ENCODE measurements around the gene C20orf96.
"Not testable (repeated sequence)": the region's sequence is repeated elsewhere in the genome, so short reads cannot be mapped to it uniquely, and the experiment has no call there.

The C20orf96 gene, protein sequence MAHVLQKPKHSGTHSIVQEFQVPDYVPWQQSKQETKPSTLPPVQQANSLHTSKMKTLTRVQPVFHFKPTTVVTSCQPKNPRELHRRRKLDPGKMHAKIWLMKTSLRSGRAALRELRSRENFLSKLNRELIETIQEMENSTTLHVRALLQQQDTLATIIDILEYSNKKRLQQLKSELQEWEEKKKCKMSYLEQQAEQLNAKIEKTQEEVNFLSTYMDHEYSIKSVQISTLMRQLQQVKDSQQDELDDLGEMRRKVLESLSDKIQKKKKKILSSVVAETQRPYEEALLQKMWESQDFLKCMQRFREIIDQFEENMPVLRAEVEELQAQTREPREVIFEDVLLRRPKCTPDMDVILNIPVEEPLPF

DNA sequence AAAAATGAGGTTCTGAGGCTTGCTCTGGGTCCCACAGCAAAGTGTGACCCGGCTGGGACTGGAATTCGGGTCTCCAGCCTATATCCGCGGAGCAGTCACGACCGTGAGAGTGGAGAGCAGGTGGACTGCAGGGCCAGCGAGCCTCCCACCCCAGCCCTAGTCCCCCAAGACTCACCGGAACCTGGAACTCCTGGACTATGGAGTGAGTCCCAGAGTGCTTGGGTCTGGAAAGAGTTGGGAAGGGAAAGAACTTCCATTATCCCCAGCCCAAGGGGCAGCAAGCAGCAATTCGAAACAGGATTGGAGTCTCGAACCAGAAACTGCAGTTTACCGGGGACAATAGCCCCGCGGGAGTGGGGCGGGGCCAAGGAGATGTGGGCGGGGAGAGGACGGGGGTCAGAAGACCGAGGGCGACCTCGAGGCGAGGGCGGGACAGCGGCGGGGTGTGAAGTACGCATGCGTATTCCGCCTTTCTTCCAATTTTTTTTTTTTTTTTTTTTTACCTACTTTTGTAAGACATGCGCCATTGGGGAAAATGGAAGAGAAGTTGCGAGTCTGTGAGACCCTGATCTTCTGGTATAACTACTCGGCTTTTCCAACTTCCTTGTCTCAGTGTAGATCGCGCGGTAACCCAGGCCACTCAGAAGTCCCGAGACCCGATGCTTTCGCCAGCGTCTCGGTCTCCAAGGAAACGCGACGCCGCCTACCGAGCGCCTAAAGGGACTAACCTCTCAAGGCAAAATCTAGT lies at the start of gene C20orf96:
C20orf96 (minus strand) TSS at position 667 of the 748 bp plus-strand sequence; CDS start at position 527, 140 bp downstream.
- peak; percentile 87 to 91 for DNase-seq

DNA sequence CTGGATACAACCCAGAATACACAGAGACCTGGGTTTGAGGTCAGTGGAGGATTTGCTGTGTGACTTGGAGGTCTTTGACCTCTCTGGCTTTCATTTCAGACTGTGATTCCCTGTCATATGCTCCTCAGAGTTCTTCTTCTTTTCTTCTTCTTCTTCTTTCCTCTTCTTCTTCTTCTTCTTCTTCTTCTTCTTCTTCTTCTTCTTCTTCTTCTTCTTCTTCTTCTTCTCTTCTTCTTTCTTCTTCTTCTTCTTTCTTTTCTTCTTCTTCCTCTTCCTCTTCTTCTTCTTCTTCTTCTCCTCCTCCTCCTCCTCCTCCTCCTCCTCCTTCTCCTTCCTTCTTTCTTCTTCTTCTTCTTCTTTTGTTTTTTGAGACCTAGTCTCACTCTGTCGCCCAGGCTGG lies 45.5 kb upstream of the C20orf96 start:
- not testable (repeated sequence) for DNase-seq

DNA sequence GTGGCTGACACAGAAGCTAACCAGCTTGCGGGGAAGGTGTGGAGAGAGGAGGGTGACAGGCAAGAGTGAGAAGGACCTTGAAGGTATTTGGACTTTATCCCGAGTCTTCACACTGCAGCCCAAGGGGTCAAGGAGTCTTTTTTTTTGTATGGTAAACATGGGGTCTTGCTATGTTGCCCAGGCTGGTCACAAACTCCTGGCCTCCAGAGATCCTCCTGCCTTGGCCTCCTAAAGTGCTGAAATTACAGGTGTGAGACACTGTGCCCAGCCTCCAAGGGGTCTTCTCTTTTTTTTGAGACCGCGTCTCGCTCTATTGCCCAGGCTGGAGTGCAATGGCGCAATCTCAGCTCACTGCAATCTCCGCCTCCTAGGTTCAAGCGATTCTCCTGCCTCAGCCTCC lies 44.0 kb upstream of the C20orf96 start:
- DNase-seq, result no peak

DNA sequence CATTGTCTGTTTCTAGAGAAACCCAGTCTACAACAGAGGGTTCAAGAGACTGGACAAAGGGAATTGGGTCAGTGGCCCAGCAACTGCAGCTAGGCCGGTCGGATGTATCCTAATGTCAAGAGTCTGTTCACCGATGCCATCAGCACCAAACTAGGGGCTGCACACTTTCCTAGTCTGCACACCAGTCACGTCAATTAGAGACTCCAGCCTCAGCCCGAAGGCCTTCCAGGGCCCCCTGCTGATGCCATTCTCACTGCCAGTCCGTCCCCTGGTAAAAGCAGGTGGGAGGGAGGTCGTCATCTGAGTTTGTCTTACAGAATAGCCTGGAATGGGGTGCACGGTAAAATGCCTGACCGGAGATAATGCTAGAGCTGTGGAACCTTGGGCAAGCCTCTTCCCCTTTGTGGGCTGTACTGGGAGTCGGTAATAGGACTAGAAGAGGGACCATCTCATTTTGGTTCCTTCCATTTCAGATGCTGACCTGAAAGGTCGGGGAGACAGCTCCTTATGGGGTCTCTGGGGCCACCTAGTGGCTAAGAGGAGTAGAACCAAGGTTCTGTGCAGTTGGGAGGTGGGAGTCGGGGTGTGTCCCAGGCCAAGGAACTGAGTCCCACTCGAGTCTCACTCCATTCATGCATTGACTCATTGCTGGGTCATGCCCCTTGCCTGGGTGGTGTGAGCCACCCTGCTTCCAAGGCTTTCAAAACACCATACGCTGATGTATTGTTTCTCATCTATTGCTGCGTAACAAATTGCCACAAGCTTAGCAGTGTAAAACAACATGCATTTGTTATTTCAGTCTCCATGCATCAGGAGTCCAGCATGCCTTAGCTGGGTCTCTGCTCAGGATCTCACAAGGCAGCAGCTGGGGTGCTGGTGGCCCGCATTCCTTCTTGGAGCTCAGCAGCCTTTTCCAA lies 39.9 kb upstream of the C20orf96 start:
- peak in 1 of 2 donors; percentile 80 for DNase-seq

DNA sequence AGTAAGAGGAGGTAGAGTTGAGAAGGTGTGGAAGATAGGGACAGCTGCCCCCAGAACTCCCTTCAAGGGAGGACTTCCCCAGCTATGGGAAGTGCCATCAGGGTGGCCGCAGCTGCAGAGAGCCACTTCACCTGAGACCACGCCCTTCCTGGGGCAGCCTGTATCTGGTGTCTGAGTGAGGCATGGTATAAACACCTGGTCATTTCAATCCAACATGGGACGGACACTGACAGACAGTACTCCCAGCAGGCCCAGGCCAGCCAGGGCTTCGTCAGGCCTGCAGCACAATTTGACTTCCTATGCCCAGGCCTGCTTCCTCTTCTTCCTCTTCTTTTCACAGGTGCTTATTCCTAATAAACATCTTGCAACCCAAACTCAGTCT lies 39.3 kb upstream of the C20orf96 start:
- no peak for DNase-seq

DNA sequence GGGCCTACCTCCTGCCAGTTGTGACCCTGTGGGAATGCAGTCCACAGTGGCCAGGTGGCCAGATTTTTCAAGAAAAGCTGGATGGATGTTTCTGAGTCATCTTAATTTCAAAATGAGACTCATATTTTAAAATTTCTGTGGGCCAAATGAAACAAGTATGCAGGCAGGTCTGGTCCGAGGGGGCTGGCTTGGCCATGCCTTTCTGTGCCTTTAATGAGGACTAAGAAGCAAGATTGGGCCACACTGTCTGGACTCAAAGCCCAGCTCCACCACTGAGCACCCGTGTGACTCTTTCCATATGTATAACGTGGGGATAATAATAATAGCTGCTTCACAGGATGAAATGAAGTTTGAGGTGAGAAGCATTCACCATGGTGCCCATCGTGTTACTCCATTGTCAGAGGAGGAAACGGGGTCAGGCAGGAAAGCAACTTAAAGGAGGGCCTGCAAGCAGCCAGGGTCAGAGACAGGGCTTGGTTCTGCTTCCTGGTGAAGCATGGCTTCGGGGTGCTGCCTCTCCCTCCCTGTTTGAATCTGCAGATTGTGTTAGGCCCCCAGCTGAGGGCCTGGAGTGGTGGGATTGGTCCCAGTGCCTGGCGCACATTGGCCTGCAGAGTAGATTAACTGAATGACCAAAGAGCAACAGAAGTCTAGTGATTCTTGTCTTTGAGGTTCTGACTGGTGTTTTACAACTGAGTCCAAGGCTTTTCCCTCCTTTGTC lies 38.6 kb upstream of the C20orf96 start:
- no peak for DNase-seq

DNA sequence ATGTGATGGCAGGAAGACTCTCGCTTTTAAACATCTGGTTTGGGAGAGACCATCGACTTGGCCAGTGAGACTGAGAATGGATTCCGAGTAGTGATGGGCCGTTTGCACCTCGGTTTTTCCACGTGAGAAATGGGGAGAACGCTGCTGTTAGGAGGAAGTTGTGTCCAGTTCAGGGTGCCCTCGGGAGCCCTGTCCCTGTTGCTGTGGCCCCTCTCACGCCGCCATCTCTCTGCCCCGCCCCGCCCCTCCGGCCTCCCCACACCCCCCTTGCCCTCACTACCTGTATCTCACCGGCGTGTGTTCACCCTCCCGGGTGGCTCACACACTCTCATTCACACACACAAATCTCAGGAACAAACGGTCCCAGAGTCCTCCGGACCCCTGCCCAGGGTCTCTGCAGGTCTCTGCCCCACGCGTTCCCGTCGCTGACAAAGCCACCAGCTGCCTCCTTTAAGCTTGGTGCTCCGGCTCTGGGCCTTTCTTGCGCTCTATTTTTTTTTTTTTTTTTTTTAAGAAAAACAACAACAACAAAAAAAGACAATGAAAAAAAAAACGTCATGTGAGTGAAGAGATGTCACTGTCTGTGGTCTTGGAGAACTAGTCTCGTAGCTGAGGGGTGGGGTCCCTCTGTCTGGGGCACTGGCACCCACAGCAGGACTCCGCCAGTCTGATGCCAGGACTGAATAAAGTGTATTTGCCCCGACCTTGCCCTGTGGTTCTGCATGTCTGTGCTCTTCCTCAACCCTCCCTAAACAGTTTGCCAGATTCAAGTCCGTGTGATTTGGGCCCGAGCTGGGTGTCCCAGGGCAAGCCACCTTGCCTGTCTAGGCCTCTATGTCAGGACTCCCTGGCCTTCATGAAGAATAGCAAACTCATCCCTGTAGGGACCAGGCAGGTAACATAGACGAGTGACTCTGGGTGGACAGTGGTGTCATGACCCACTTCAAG lies 37.8 kb upstream of the C20orf96 start:
- DNase-seq, result no peak

DNA sequence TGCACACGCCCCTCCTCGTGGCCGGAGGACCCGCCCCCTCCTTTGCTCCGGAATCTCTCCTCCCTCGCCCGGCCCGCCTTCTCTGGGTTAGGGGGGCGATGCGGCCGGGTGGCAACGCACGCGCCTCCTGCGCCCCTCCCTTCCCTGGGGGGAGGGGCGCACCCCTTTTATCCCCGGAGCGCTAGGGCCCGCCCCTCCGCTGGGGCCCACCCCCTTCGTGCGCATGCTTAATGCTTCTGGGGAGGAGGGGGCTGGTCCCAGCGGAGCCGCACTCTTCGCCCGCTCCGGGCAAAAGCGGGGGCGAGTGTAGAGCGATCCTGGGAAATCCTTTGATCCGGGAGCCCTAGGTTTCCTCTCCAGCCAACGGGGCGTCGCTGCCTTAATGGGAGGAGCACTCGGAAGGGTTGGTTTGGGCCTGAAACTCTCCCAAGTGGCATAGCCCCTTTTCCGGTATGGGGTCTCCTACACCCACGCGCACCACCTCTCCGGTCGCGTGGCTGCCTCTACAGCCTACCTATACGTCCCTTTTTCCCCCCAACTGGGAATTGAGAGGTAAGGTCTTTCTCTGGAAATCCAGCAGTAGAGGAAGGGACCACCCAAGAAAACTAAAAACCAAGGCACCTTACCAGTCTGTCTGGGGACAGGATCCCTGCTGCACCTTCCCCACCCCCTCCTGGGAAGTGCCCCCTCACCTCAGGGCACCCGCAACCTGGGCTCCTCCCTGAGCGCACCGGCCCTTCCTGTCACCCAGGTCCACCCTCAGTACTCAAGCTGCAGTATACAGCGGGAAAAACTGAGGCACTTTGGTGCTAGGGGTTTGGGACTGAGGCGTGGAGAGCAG lies 36.9 kb upstream of the C20orf96 start:
- DNase-seq, result peak in 1 of 2 donors; percentile 62

DNA sequence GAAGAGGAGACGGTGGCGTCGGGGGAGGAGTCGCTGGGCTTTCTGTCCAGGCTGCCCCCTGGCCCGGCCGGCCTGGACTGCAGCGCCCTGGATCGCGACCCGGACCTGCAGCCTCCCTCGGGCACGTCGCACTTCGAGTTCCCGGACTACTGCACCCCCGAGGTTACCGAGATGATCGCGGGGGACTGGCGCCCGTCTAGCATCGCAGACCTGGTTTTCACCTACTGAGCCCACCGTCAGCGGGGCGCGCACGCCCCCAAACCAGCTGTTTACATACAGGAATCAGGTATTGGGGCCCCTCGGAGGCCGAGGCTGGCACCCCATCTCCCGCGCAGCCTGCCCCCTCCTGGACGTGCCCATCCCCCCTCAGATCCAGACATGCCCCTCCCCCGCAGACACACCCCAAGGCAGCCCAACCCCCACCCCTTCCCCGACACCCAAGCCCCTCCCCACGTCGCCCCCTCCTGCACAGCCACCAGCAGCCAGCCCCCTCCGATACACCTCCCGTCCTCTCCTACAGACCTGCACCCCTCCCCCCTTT lies 36.2 kb upstream of the C20orf96 start:
- no peak for DNase-seq

DNA sequence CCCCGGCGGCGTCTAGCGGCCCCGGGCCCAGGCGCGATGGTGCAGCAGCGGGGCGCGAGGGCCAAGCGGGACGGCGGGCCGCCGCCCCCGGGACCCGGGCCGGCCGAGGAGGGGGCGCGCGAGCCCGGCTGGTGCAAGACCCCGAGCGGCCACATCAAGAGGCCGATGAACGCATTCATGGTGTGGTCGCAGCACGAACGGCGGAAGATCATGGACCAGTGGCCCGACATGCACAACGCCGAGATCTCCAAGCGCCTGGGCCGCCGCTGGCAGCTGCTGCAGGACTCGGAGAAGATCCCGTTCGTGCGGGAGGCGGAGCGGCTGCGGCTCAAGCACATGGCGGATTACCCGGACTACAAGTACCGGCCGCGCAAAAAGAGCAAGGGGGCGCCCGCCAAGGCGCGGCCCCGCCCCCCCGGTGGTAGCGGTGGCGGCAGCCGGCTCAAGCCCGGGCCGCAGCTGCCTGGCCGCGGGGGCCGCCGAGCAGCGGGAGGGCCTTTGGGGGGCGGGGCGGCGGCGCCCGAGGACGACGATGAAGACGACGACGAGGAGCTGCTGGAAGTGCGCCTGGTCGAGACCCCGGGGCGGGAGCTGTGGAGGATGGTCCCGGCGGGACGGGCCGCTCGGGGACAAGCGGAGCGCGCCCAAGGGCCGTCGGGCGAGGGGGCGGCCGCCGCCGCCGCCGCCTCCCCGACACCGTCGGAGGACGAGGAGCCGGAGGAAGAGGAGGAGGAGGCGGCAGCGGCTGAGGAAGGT lies 35.5 kb upstream of the C20orf96 start:
- no peak for DNase-seq

DNA sequence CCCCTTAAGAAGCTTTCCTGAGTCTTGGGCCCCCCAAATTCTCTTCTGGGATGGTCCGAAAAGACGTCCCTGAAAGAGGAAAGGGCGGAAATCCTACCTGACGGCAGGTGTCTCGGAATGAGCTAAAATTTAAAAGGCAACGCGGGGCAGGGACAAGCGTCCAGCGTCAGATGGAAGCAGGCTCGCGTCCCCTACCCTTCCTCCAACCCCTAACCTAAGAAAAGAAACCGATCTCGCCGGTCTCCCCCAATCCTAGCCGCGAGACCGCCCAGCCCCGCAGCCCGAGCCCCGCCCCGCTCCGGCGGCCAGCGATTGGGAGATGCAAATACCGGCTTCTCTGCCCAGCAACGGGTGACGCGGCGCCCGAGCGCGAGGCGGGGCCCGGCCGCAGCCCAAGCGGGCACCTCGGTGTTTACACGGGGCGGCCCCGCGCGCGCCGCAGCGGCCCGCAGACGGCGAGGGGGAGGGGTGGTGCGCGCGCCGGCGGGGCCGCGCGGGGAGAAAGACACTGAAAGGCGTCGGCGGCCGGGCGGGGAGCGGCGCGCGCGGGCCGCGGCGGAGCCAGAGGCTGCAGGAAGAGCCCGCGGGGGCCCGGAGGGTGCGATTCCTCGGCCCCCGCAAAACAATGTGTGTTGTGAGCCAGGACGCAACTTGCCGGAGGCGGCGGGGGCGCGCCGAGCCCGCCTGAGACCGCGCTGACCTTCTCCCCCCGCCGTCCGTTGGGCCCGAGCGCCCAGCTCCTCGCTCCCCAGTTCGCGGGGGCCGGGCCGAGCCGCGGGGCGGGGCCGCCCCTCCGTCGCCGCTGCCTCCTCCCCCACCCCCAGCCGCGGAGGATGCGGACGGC lies 34.7 kb upstream of the C20orf96 start, which contains the start of gene SOX12:
SOX12 (plus strand) TSS at position 508 of the 844 bp plus-strand sequence. CDS start 373 bp downstream, outside the sequence.
- DNase-seq, result peak; percentile 82 to 84

DNA sequence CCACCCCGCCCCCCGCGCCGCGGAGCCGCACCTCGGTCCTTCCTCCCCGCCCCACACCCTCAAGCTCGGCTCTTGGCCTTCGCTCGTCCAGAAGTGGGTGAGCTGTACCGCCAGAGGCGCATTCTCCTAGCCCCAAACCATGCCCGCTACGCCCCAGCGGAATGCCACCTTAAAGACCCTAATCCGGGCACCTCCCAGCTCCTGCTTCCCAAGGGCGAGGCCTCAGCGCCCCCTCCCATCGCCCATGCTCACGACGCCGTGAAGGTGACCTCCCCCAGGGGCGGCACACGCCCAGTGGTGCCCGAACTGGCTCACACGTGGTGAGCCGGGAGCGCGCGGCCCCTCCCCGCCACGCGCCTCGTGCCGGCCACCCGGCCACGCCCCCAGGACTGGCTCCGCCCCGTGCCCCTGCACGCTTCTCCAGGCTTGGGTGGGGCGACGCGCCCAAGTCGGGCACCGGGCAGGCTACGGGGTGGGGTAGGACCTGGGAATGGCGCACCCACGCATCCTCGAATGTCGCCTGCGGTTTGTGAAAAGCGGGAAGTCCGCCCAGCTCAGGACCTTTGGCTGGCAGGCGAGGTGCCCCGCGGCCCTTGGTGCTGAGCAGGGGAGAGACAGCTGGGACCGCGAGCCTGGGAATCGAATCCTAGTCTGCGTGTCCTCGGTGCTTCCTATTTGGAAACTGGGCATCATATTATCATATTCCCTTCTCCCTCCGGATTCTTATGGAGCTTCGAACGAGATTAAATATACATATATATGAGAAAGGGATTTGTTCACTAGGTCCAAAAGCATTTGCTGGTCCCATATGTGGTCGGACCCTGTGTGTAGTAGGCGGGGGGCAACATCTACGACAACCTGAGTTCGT lies 33.9 kb upstream of the C20orf96 start:
- peak; percentile 45 to 76 for DNase-seq

DNA sequence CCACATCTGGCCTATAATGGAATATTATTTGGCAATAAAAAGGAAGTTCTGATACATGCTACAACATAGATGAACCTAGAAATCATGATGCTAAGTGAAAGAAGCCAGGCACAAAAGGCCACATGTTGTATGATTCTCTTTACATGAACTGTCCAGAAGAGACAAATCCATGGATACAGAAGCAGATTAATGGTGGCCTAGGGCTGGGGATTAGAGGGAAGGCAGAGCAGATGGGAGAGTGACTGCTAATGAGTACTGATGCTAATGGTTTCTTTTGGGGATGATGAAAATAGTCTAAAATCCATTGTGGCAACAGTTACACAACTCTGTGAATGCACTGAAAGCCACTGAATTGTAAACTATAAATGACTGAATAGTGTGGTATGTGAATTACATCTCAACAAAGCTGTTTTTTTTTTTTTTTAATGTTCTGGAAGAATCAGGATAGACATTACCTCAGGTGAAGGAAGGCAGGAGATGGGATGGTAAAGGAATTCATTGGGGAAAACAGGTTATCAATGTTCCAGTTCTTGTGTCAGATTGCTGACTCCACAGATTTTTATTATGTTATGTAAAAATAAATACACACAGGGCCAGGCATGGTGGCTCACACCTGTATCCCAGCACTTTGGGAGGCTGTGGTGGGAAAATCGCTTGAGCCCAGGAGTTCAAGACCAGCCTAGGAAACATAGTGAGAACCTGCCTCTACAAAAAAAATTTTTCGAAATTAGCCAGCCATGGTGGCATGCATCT lies 25.9 kb upstream of the C20orf96 start:
- no peak for DNase-seq

DNA sequence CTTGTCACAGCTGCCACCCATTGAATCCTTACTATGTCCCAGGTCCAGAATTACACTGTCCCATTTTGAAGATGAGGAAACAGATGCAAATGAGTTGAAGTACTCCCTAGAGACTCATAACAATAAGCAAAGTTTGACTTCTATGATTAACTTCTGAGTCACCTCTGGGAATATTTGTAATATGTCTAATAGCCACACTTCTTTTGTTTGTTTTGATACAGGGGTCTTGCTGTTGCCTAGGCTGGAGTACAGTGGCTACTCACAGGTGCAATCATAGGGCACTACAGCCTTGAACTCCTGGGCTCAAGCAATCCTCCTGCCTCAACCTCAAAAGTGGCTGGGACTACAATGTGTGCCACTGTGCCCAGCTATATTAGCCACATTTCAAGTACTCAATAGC lies 23.4 kb upstream of the C20orf96 start:
- DNase-seq, result no peak

DNA sequence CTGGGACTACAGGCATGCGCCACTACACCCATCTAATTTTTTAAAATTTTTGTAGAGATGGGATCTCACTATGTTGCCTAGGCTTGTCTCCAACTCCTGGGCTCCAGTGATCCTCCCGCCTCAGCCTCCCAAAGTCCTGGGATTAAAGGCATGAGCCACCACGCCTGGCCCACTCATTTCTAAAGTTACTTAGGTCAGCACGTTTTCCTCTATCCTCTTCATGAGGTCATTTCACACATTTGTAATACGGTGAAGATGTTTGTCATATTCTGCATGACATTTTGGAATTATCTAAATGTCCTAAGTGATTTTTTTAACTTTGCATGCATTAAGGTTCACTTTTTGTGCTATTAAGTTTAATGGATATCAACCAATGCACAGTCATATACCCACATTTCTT lies 22.9 kb upstream of the C20orf96 start:
- no peak for DNase-seq

DNA sequence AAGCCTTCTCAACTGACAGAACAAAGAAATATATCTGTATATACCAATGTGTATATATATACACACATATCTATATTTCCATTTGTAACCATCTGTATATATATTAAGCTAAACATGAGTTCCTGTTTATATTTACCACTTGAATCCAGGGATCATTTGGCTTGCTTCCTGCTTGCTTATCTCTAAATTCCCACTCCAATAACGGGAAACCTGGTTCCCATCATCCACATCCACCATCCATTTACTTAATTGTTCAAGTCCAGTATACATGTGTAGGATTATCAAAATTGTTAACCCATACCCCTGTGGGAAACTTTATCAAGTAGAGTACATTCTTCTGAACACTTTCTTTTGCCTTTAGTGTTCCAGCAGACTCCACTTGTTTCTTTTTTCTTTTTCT lies 22.3 kb upstream of the C20orf96 start:
- DNase-seq, result no peak
